PC-3 (cell line): ENCODE results near the gene ADCY2. TPM values are rescaled to one million over a fixed set of nuclear protein-coding genes. Genes with fewer than 3 reads are reported as not detected.

ENCODE experiments used
- ATAC-seq: fragments of 200-7000 bp; cut with Tn5 transposase; 2 replicates; pipeline ENCODE4 v1.9.1; 2020; ENCODE audit warnings: mild to moderate bottlenecking, moderate library complexity
- BruUV-seq: library from RNA; stranded (reverse); fragments of 400-500 nt; replicated peaks from 2 replicates; lab custom pipeline; 2021; lab: Mats Ljungman, UMichigan
- CTCF ChIA-PET: fragments of 300-600 bp; sonication (Branson Sonifier 250); formaldehyde crosslinking; loops from one replicate; lab custom pipeline; 2022; ENCODE audit warnings: antibody characterized with exemption; lab: Charles Lee
- POLR2A ChIA-PET: fragments of 300-600 bp; sonication (Branson Sonifier 250); formaldehyde crosslinking; loops from one replicate; lab custom pipeline; 2022; ENCODE audit warnings: antibody characterized with exemption; ENCODE audit not compliant: unreplicated experiment; lab: Charles Lee
- DNase-seq: peaks from one replicate; pipeline ENCODE4 v3.0.0-alpha.2; 2015
- H2AFZ ChIP-seq: fragments of 300-600 bp; sonication (generic); 2 replicates; pipeline ENCODE4 v1.6.0; 2016; ENCODE audit warnings: antibody characterized with exemption, low read length
- H3F3A ChIP-seq: fragments of 300-600 bp; sonication (generic); one replicate; pipeline ENCODE4 v1.6.0; 2017; ENCODE audit warnings: antibody characterized with exemption, low read length, control low read depth, mild to moderate bottlenecking; ENCODE audit not compliant: unreplicated experiment
- H3K27ac ChIP-seq: fragments of 300-600 bp; sonication (generic); 2 replicates; pipeline ENCODE4 v1.5.1; 2016; ENCODE audit warnings: mild to moderate bottlenecking, low read length
- H3K27me3 ChIP-seq: fragments of 300-600 bp; sonication (generic); 2 replicates; pipeline ENCODE4 v1.6.1; 2016; ENCODE audit warnings: low read length, mixed read lengths
- H3K36me3 ChIP-seq: fragments of 300-600 bp; sonication (generic); 2 replicates; pipeline ENCODE4 v1.6.1; 2016; ENCODE audit warnings: low read depth, mixed run types, low read length, mixed read lengths
- H3K4me1 ChIP-seq: fragments of 300-600 bp; sonication (generic); 2 replicates; pipeline ENCODE4 v1.5.1; 2016; ENCODE audit warnings: low read length; ENCODE audit not compliant: insufficient read depth
- H3K4me2 ChIP-seq: fragments of 300-600 bp; sonication (generic); 2 replicates; pipeline ENCODE4 v1.6.0; 2016; ENCODE audit warnings: low read length
- H3K4me3 ChIP-seq: fragments of 300-600 bp; sonication (generic); 2 replicates; pipeline ENCODE4 v1.5.1; 2016; ENCODE audit warnings: mild to moderate bottlenecking, low read length, mixed read lengths
- H3K79me2 ChIP-seq: fragments of 300-600 bp; sonication (generic); 2 replicates; pipeline ENCODE4 v1.6.1; 2017; ENCODE audit warnings: low read length, mixed read lengths
- H3K9ac ChIP-seq: fragments of 300-600 bp; sonication (generic); 2 replicates; pipeline ENCODE4 v1.6.0; 2016; ENCODE audit warnings: mild to moderate bottlenecking, low read length
- H3K9me2 ChIP-seq: fragments of 300-600 bp; sonication (generic); replicated peaks from 2 replicates; pipeline ENCODE4 v1.6.1; 2016; ENCODE audit warnings: mixed run types, low read length, mixed read lengths
- H3K9me3 ChIP-seq: fragments of 300-600 bp; sonication (generic); 2 replicates; pipeline ENCODE4 v1.6.1; 2016; ENCODE audit warnings: low read length, mixed read lengths
- H4K20me1 ChIP-seq: fragments of 300-600 bp; sonication (generic); 2 replicates; pipeline ENCODE4 v1.6.1; 2016; ENCODE audit warnings: low read length, mixed read lengths
- EZH2 ChIP-seq: fragments of 300-600 bp; sonication (generic); IDR thresholded peaks from one replicate; pipeline ENCODE4 v1.6.1; 2017; ENCODE audit warnings: antibody characterized with exemption, mild to moderate bottlenecking, low read length; ENCODE audit not compliant: unreplicated experiment
- EZH2phosphoT487 ChIP-seq: fragments of 300-600 bp; sonication (generic); IDR thresholded peaks from 2 replicates; pipeline ENCODE4 v1.6.1; 2018; ENCODE audit warnings: mild to moderate bottlenecking, antibody characterized with exemption, low read length, borderline replicate concordance
- intact Hi-C: fragments of 100-400 bp; cut with micrococcal nuclease; formaldehyde crosslinking; loops from 2 replicates; pipeline ENCODE4 v1.9.0; 2023
- total RNA-seq: library from RNA; depleted of rRNA; stranded (reverse); fragments of >200 nt; gene quantifications from 2 replicates; pipeline ENCODE4 v1.2.3, GENCODE V29; 2014
- TF ChIP-seq, protein P1 (sequence below): fragments of 300-600 bp; sonication (generic); conservative IDR thresholded peaks from 2 replicates; pipeline ENCODE4 v1.5.1; 2017; ENCODE audit warnings: antibody characterized with exemption, low read depth, mild to moderate bottlenecking, low read length

Gene ADCY2
- total RNA-seq, 1 experiment from 2014 or later, result not detected

DNA sequence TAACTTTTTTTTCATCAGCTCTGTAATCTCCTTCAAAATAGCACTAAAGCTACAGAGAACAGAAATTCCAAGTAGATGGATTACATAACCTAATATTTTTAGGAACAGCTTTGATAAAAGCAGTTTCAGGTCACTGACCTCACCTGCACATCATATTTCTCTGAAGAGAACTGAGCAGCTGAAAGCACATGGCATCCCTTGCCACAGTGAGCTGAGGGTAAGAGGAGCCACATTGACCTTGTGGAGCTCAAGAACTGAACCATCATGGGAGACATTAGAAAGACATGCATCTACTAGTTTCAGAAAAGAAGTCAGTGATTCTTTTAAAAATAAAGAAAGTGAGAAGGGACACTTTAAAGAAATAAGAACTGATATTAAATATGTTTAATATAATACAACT is 232.3 kb downstream of the ADCY2 start:
- Histone ChIP-seq H3K9me2 (no peaks in the 10 kb centered on the region), H3K27me3 (peaks cover 25% of the 10 kb centered on the region), H4K20me1 (no peaks in the 10 kb centered on the region), H3K9me3 (no peaks in the 10 kb centered on the region), H3F3A (no peaks in the 10 kb centered on the region), H3K27ac (no peak overlapping the region), H3K4me3 (no peak overlapping the region), H3K79me2 (no peaks in the 10 kb centered on the region), H3K4me1 (no peaks in the 10 kb centered on the region), H2AFZ (no peak overlapping the region), H3K9ac (no peak overlapping the region), H3K4me2 (no peak overlapping the region), H3K36me3 (no peaks in the 10 kb centered on the region)
- ATAC-seq, result no peak
- DNase-seq, result no peak
- ChIA-PET CTCF (no interaction called here), POLR2A (no interaction called here)
- intact Hi-C loops, result no loop called here
- BruUV-seq, result no TSS peak
- no peak for TF ChIP-seq EZH2phosphoT487
- TF ChIP-seq, protein P1, sequence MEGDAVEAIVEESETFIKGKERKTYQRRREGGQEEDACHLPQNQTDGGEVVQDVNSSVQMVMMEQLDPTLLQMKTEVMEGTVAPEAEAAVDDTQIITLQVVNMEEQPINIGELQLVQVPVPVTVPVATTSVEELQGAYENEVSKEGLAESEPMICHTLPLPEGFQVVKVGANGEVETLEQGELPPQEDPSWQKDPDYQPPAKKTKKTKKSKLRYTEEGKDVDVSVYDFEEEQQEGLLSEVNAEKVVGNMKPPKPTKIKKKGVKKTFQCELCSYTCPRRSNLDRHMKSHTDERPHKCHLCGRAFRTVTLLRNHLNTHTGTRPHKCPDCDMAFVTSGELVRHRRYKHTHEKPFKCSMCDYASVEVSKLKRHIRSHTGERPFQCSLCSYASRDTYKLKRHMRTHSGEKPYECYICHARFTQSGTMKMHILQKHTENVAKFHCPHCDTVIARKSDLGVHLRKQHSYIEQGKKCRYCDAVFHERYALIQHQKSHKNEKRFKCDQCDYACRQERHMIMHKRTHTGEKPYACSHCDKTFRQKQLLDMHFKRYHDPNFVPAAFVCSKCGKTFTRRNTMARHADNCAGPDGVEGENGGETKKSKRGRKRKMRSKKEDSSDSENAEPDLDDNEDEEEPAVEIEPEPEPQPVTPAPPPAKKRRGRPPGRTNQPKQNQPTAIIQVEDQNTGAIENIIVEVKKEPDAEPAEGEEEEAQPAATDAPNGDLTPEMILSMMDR, result no peak
- no peak for TF ChIP-seq EZH2

DNA sequence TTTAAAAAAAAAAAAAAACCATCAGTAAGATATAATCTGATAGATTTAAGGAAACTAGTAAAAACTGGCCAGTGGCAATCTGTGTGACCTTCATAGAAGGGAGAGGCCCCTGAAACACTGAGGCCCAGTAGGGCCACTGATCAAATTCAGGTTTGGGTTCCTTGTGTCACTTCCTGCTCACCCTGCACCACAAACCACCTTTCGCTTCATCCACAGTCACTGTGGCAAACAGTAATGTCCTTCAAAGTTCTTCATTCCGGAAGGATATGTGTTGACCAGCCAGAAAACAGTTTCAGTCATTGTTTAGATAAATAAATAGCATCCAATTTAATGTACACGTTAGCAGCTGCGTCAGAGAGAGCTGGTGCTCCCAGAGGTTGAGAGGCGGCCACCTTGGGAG is 232.9 kb downstream of the ADCY2 start:
- no peak overlapping the region for H3K9ac ChIP-seq
- peaks cover 25% of the 10 kb centered on the region for H3K27me3 ChIP-seq
- no peaks in the 10 kb centered on the region for H3K4me1 ChIP-seq
- no TSS peak for BruUV-seq
- no peaks in the 10 kb centered on the region for H3K9me2 ChIP-seq
- H2AFZ ChIP-seq, result no peak overlapping the region
- H3F3A ChIP-seq, result no peaks in the 10 kb centered on the region
- no peak overlapping the region for H3K4me2 ChIP-seq
- no peaks in the 10 kb centered on the region for H4K20me1 ChIP-seq
- H3K4me3 ChIP-seq, result no peak overlapping the region
- ATAC-seq (no peak), DNase-seq (no peak)
- POLR2A ChIA-PET, result no interaction called here
- H3K79me2 ChIP-seq, result no peaks in the 10 kb centered on the region
- CTCF ChIA-PET, result no interaction called here
- H3K27ac ChIP-seq, result no peak overlapping the region
- intact Hi-C loops, result no loop called here
- no peaks in the 10 kb centered on the region for H3K36me3 ChIP-seq
- no peaks in the 10 kb centered on the region for H3K9me3 ChIP-seq
- TF ChIP-seq EZH2phosphoT487, result no peak

DNA sequence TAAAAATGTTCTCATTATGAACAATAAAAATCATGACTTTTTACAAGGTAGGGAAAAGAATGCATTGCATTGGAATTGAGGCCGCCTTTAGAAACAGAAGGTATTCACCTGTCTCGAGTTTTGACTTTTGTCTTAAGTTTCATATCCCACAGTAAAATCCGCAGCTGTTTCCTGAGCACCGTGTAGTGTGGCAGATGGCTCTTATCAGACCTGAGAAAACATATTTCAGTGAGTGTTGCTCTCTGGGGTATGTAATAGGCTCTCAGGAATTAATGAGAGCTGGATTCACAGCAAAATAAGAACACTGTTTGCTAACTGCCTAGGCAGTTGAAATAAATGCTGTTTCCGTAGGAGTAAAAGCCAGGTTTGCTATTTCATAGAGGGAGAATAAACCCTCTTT is 233.6 kb downstream of the ADCY2 start:
- H4K20me1 ChIP-seq, result no peaks in the 10 kb centered on the region
- H3K4me2 ChIP-seq, result no peak overlapping the region
- H3K9me3 ChIP-seq, result no peaks in the 10 kb centered on the region
- TF ChIP-seq EZH2, result no peak
- TF ChIP-seq, protein P1, result no peak
- TF ChIP-seq EZH2phosphoT487, result no peak
- H3K4me1 ChIP-seq, result no peaks in the 10 kb centered on the region
- no peaks in the 10 kb centered on the region for H3K9me2 ChIP-seq
- no peak for DNase-seq
- H3K79me2 ChIP-seq, result no peaks in the 10 kb centered on the region
- H3K27me3 ChIP-seq, result peaks cover 25% of the 10 kb centered on the region
- H2AFZ ChIP-seq, result no peak overlapping the region
- ChIA-PET CTCF (no interaction called here), POLR2A (no interaction called here)
- no peak overlapping the region for H3K9ac ChIP-seq
- no peak overlapping the region for H3K4me3 ChIP-seq
- no peak overlapping the region for H3K27ac ChIP-seq
- no TSS peak for BruUV-seq
- intact Hi-C loops, result no loop called here
- ATAC-seq, result no peak
- H3F3A ChIP-seq, result no peaks in the 10 kb centered on the region
- H3K36me3 ChIP-seq, result no peaks in the 10 kb centered on the region
